ENCODE results near the gene STT3B.

Gene STT3B

DNA sequence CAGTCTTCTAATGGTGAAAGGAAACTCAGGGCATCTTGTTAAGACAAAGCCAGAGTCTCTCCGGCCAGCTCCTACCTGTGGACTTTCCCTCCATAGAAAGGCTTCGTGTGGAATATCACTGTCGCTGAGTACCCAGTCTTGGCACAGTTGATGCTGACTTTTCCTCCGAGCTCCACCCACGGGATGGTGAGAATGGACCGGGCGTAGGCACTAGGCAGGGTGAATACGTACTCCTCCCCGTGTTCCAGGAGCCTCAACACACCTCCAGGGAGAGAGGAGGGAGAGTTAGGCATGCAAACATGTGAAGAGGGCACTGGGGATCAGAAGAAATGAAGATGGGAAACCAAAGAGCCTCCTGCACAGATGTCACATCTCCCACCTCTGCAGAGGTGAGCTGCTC is 138.0 kb downstream of the STT3B start:
- POLR2A ChIA-PET = no interaction called here
- TF ChIP-seq, protein P1, sequence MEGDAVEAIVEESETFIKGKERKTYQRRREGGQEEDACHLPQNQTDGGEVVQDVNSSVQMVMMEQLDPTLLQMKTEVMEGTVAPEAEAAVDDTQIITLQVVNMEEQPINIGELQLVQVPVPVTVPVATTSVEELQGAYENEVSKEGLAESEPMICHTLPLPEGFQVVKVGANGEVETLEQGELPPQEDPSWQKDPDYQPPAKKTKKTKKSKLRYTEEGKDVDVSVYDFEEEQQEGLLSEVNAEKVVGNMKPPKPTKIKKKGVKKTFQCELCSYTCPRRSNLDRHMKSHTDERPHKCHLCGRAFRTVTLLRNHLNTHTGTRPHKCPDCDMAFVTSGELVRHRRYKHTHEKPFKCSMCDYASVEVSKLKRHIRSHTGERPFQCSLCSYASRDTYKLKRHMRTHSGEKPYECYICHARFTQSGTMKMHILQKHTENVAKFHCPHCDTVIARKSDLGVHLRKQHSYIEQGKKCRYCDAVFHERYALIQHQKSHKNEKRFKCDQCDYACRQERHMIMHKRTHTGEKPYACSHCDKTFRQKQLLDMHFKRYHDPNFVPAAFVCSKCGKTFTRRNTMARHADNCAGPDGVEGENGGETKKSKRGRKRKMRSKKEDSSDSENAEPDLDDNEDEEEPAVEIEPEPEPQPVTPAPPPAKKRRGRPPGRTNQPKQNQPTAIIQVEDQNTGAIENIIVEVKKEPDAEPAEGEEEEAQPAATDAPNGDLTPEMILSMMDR (IDR thresholded peaks at IDR 0.05; ENCODE audit: control extremely low read depth, extremely low read depth, low read depth, missing control alignments) = no peak
- DNase-seq (ENCODE audit: extremely low spot score) = no peak
- CTCF ChIA-PET = no interaction called here

DNA sequence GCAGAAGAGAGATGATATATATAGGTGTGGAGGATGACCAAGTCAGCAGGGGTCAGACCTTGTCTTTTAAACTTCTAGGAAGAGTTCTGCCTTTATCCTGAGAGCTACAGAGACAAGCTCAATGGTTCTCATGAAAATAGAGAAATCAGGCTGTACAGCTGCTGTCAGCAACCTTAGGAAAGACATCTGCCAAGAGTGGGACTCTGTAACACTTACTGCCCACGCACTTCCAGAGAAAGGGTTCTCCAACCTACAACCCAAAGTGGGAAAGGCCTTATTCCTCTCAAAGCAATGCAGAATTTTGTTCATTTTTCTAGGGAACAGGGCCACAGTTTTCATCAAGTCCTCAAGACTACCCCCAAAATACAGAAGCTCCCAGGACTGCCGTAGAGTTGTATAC is 138.7 kb downstream of the STT3B start:
- TF ChIP-seq, protein P1 (IDR thresholded peaks at IDR 0.05; ENCODE audit: control extremely low read depth, extremely low read depth, low read depth, missing control alignments) = no peak
- CTCF ChIA-PET = no interaction called here
- POLR2A ChIA-PET = no interaction called here
- no peak for DNase-seq (ENCODE audit: extremely low spot score)

DNA sequence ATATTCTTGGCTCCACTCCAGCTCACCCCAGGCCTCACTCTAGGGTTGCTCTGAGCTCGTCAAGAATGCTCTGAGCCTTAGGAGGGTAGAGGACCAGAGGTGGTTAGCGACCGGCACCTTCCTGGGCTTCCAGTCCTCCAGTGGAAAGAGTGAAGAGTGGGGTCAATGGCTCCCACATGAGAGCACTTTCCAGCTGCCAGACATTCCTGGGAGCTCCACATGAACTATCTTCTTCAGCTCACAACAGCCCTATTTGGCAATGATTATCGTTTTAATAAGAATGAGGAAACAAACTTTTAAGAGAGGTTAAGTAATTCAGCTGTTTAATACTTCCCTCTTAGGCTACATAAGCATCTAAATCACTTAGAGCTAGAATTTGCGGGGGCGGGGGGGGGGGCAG is 139.3 kb downstream of the STT3B start:
- TF ChIP-seq, protein P1 (IDR thresholded peaks at IDR 0.05; ENCODE audit: control extremely low read depth, extremely low read depth, low read depth, missing control alignments) = no peak
- CTCF ChIA-PET = no interaction called here
- POLR2A ChIA-PET = no interaction called here
- DNase-seq (ENCODE audit: extremely low spot score) = no peak

DNA sequence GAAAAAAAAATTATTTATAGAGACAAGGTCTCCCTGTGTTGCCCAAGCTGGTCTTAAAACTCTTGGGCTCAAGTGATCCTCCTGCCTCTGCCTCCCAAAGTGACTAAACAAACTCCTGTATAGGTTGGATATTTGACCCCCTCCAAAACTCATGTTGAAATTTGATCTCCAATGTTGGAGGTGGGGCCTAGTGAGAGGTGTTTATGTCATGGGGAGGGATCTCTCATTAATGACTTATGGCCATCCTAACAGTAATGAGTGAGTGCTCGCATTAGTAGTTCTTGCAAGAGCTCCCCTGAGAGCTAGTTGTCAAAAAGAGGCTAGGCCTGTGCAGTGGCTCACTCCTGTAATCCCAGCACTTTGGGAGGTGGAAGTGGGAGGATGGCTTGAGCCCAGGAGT is 141.2 kb downstream of the STT3B start:
- DNase-seq (ENCODE audit: extremely low spot score) = no peak
- CTCF ChIA-PET = no interaction called here
- TF ChIP-seq, protein P1 (IDR thresholded peaks at IDR 0.05; ENCODE audit: control extremely low read depth, extremely low read depth, low read depth, missing control alignments) = no peak
- POLR2A ChIA-PET = no interaction called here

DNA sequence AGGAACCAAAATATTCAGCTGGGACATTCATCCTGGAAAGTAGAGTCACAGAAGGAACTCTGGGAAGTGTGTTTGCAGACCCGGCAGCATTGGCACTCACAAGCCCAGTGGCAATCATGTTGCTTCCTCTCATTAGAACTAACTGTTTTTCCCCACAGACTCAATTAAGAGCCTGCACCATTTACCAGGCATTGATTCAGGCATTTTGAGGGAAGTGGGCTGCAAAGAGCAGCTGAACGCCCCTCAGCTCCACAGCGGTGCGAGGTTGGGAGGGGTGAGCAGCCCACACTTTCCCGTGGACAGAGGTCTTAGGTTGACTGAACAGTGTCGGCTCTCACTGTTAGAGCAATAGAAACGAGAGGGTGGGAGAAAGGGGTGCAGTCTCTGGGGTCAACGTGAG is 143.8 kb downstream of the STT3B start:
- POLR2A ChIA-PET = no interaction called here
- DNase-seq (ENCODE audit: extremely low spot score) = no peak
- TF ChIP-seq, protein P1 (IDR thresholded peaks at IDR 0.05; ENCODE audit: control extremely low read depth, extremely low read depth, low read depth, missing control alignments) = no peak
- CTCF ChIA-PET = no interaction called here

DNA sequence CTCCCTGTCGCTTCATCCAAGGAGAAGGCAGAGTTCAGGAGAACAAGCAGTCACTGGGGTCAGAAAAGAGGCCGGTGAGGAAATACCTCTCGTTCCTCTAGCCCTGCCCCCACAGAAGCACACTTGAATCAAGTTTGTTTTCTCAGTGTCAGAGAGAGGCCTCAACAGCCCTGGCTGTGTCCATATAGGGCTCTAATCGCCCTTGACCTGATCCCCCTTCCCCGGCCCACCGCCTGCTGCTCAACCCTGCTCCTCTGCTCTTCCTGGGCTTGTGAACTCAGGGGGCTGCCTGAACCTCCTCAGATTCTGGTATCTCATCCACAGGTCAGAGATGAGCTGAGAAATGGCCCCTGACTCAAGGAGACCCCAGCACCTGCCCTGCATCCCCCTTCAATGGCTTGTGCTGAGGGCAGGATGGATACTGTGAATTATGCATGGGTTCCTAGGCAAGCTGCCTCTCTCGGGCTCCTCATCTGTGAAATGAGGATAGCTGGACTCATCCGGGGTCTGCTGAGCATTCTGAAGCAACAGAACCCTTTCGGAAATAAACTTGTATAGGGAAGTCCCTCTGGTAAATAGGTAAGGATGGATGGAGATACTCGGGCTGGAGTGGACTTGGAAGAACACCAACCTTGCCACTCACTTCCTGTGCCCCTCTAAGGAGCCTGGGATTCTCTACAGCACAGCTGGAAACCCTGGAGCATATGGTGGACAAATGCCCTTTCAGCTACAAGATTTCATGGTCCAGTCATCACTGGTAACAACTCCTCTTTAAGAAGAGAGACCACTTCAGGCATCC is 147.5 kb downstream of the STT3B start:
- CTCF ChIA-PET = interaction anchor here (1.0 to 1.3 kb wide), 4 partner anchors 8 to 17 kb away, joined by 3 to 4 read pairs (median 3); no protein-coding TSS in a partner anchor
- DNase-seq (ENCODE audit: extremely low spot score) = no peak
- POLR2A ChIA-PET = no interaction called here
- TF ChIP-seq, protein P1 (IDR thresholded peaks at IDR 0.05; ENCODE audit: control extremely low read depth, extremely low read depth, low read depth, missing control alignments) = no peak

Data from GM10248 (cell line).